Measurements from ENCODE around the gene DHRS7B. TPM values are rescaled to one million over a fixed set of nuclear protein-coding genes. Genes with fewer than 3 reads are reported as not detected.

Gene DHRS7B
- polyA plus RNA-seq, 1 donor from 2014 or later = 35.8 TPM

DNA sequence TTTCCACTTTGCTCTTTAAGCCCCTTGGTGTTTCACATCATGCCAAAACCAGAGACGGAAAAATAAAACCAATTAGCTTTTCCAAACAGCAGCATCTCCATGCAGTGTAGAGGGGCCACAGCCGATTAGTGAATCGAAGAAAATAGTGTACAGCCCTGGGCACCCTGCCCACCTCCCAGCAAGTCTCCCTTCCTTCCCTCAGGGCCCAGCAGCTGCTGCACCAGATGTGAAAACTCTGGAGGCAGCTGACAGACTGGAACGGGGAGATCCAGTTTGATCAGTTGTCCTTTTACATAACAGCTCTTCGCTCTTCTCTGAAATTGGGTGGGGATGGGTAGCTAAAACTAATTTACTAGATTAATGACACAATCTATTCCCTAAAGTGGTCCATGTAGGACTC lies 67.9 kb downstream of the DHRS7B start:
- Histone ChIP-seq H3K79me2 (replicated peaks; ENCODE audit: insufficient read depth, low read length) (no peaks in the 10 kb centered on the region), H3K9me3 (ENCODE audit: low read length) (no peaks in the 10 kb centered on the region), H3K9ac (ENCODE audit: low read length) (no peak overlapping the region), H3K4me2 (ENCODE audit: low read length) (no peak overlapping the region), H3F3A (ENCODE audit: insufficient read depth, low read length, poor library complexity, severe bottlenecking) (no peaks in the 10 kb centered on the region), H3K27me3 (ENCODE audit: insufficient read depth, low read depth, low read length) (no peaks in the 10 kb centered on the region), H3K27ac (ENCODE audit: low read length) (no peak overlapping the region), H3K36me3 (ENCODE audit: insufficient read depth, low read length) (no peaks in the 10 kb centered on the region), H4K20me1 (ENCODE audit: insufficient read depth) (no peaks in the 10 kb centered on the region), H3K4me3 (ENCODE audit: low read length) (no peak overlapping the region), H3K9me2 (ENCODE audit: insufficient read depth, low read length) (no peaks in the 10 kb centered on the region), H2AFZ (ENCODE audit: low read depth, low read length) (no peak overlapping the region)
- TF ChIP-seq POLR2AphosphoS5 (IDR thresholded peaks at IDR 0.05) = no peak
- TF ChIP-seq RAD21 (conservative IDR thresholded peaks at IDR 0.05) = no peak
- no peak for TF ChIP-seq TAF1 (IDR thresholded peaks at IDR 0.05; ENCODE audit: low read depth)
- TF ChIP-seq EZH2 (IDR thresholded peaks at IDR 0.05; ENCODE audit: borderline replicate concordance, insufficient read depth, low read length, poor library complexity, severe bottlenecking) = no peak

DNA sequence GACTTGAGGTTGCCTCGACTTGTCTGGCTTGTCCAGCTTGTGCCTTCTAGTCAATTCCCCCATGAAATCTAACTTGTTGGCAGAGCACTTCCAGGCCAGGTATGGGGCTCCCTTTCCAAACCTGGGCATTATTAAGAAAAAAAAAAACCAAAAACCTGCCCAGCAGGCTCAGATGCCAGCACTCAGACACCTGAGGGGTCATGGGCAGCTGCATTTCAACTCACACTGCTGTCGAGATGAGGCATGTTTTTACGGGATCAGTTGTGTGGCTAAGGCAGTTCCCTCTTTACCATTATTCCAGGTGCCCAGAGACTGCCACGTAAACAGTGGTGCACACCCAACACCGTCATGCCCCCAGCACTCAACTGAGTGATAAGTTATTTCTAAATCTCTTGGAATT lies 69.4 kb downstream of the DHRS7B start:
- H3K9me3 ChIP-seq (ENCODE audit: low read length) = no peaks in the 10 kb centered on the region
- H3K4me2 ChIP-seq (ENCODE audit: low read length) = no peak overlapping the region
- H3K79me2 ChIP-seq (replicated peaks; ENCODE audit: insufficient read depth, low read length) = peaks cover 9% of the 10 kb centered on the region
- no peaks in the 10 kb centered on the region for H3F3A ChIP-seq (ENCODE audit: insufficient read depth, low read length, poor library complexity, severe bottlenecking)
- no peak overlapping the region for H3K4me3 ChIP-seq (ENCODE audit: low read length)
- no peaks in the 10 kb centered on the region for H4K20me1 ChIP-seq (ENCODE audit: insufficient read depth)
- H3K9ac ChIP-seq (ENCODE audit: low read length) = no peak overlapping the region
- H3K36me3 ChIP-seq (ENCODE audit: insufficient read depth, low read length) = no peaks in the 10 kb centered on the region
- TF ChIP-seq EZH2 (IDR thresholded peaks at IDR 0.05; ENCODE audit: borderline replicate concordance, insufficient read depth, low read length, poor library complexity, severe bottlenecking) (no peak), POLR2AphosphoS5 (IDR thresholded peaks at IDR 0.05) (no peak), MXI1 (conservative IDR thresholded peaks at IDR 0.05; ENCODE audit: poor library complexity, severe bottlenecking) (no peak), SMC3 (conservative IDR thresholded peaks at IDR 0.05; ENCODE audit: poor library complexity) (no peak), EP300 (conservative IDR thresholded peaks at IDR 0.05; ENCODE audit: poor library complexity, severe bottlenecking) (no peak), TAF1 (IDR thresholded peaks at IDR 0.05; ENCODE audit: low read depth) (no peak), RAD21 (conservative IDR thresholded peaks at IDR 0.05) (no peak)
- TF ChIP-seq, protein P1, sequence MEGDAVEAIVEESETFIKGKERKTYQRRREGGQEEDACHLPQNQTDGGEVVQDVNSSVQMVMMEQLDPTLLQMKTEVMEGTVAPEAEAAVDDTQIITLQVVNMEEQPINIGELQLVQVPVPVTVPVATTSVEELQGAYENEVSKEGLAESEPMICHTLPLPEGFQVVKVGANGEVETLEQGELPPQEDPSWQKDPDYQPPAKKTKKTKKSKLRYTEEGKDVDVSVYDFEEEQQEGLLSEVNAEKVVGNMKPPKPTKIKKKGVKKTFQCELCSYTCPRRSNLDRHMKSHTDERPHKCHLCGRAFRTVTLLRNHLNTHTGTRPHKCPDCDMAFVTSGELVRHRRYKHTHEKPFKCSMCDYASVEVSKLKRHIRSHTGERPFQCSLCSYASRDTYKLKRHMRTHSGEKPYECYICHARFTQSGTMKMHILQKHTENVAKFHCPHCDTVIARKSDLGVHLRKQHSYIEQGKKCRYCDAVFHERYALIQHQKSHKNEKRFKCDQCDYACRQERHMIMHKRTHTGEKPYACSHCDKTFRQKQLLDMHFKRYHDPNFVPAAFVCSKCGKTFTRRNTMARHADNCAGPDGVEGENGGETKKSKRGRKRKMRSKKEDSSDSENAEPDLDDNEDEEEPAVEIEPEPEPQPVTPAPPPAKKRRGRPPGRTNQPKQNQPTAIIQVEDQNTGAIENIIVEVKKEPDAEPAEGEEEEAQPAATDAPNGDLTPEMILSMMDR (IDR thresholded peaks at IDR 0.05; ENCODE audit: poor library complexity, severe bottlenecking) = no peak
- TF ChIP-seq, protein P2, sequence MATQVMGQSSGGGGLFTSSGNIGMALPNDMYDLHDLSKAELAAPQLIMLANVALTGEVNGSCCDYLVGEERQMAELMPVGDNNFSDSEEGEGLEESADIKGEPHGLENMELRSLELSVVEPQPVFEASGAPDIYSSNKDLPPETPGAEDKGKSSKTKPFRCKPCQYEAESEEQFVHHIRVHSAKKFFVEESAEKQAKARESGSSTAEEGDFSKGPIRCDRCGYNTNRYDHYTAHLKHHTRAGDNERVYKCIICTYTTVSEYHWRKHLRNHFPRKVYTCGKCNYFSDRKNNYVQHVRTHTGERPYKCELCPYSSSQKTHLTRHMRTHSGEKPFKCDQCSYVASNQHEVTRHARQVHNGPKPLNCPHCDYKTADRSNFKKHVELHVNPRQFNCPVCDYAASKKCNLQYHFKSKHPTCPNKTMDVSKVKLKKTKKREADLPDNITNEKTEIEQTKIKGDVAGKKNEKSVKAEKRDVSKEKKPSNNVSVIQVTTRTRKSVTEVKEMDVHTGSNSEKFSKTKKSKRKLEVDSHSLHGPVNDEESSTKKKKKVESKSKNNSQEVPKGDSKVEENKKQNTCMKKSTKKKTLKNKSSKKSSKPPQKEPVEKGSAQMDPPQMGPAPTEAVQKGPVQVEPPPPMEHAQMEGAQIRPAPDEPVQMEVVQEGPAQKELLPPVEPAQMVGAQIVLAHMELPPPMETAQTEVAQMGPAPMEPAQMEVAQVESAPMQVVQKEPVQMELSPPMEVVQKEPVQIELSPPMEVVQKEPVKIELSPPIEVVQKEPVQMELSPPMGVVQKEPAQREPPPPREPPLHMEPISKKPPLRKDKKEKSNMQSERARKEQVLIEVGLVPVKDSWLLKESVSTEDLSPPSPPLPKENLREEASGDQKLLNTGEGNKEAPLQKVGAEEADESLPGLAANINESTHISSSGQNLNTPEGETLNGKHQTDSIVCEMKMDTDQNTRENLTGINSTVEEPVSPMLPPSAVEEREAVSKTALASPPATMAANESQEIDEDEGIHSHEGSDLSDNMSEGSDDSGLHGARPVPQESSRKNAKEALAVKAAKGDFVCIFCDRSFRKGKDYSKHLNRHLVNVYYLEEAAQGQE (IDR thresholded peaks at IDR 0.05; ENCODE audit: borderline replicate concordance) = no peak
- no peaks in the 10 kb centered on the region for H3K27me3 ChIP-seq (ENCODE audit: insufficient read depth, low read depth, low read length)
- no peaks in the 10 kb centered on the region for H3K9me2 ChIP-seq (ENCODE audit: insufficient read depth, low read length)
- H3K27ac ChIP-seq (ENCODE audit: low read length) = no peak overlapping the region
- H2AFZ ChIP-seq (ENCODE audit: low read depth, low read length) = no peak overlapping the region
